ENCODE data around the gene LZTR1. TPM values are rescaled to one million over a fixed set of nuclear protein-coding genes. Genes with fewer than 3 reads are reported as not detected.

Gene LZTR1
- total RNA-seq, 1 donor from 2014 or later, result 16.7 TPM

DNA sequence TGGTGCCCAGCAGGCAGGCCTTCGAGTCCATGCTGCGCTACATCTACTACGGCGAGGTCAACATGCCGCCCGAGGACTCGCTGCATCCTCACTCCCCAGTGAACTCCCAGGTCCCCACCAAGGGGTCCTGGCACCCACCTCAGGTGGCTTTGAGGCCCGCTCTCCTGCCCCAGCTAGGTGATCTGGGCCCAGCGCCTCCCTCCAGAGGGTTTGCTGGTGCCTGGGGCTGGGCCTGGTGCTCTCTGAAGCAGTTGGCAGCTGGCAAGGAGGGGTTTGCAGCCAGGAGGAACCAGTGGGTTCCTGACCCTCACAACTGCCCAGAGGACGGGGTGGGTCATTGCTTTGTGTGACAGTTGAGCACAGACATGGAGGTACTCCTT is 13.9 kb downstream of the LZTR1 start:
- DNase-seq (ENCODE audit: low read depth), result no peak
- no peak overlapping the region for H3K4me3 ChIP-seq (ENCODE audit: low read depth, low read length)
- no peak for TF ChIP-seq CTCF (conservative IDR thresholded peaks at IDR 0.05; ENCODE audit: low read depth, low read length)

GRCh38 chr22:20996598-20997535 is 14.8 kb downstream of the LZTR1 start:
- no peak for DNase-seq (ENCODE audit: low read depth)
- H3K4me3 ChIP-seq (ENCODE audit: low read depth, low read length), result no peak overlapping the region
- TF ChIP-seq CTCF (conservative IDR thresholded peaks at IDR 0.05; ENCODE audit: low read depth, low read length), result no peak

- TF ChIP-seq CTCF (conservative IDR thresholded peaks at IDR 0.05; ENCODE audit: low read depth, low read length), result no peak
Observed at GRCh38 chr22:20997536-20998257, 15.6 kb downstream of the LZTR1 start.

GRCh38 chr22:20998411-20999336 is 16.6 kb downstream of the LZTR1 start:
- no peak for DNase-seq (ENCODE audit: low read depth)
- no peak overlapping the region for H3K4me3 ChIP-seq (ENCODE audit: low read depth, low read length)
- TF ChIP-seq CTCF (conservative IDR thresholded peaks at IDR 0.05; ENCODE audit: low read depth, low read length), result no peak

More at GRCh38 chr22:20997536-20998257, 15.6 kb downstream of the LZTR1 start:
- H3K4me3 ChIP-seq (ENCODE audit: low read depth, low read length), result no peak overlapping the region
- DNase-seq (ENCODE audit: low read depth), result no peak

DNA sequence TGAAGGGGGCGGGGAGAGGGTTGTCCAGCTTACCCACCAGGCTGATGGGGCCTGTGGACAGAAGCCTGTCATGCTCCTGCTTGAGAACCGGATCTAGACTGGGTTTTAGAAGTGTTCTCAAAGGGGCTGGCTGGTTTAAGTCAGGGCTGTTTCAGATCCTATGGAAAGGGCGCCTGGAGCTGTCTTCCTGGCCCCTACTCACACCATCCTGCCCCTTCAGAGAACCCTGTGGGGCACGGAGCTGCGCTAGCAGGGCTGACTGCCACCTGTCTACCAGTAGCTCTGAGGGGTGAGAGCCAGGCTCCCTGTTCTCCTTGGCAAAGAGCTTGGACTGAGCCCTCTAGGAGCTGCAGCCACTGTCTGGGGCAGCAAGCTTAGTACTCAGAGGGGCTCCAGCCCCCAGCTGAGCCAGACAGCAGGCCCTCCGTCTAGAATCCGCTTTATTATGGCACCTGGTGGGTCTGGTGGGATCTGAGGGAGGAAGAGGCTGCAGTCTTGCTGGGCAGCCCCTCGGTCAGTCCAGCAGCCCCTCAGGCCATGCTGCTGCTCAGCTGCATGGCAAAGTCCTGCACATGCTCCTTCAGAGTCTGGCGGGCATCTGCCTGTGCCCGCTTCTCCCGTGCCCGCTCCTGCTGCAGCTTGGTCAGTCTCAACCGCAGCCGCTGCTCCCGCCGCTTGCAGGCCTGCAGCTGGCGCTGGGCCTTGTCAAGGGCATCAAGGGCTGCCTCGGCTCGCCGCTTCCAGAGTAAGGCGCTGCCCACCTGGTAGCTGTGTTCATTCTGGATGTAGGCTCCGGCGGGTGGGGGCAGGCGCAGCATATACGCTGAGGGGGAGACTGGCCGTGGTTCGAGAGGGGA is 17.5 kb downstream of the LZTR1 start:
- H3K4me3 ChIP-seq (ENCODE audit: low read depth, low read length), result no peak overlapping the region
- TF ChIP-seq CTCF (conservative IDR thresholded peaks at IDR 0.05; ENCODE audit: low read depth, low read length), result no peak
- DNase-seq (ENCODE audit: low read depth), result no peak

All from epithelial cell of proximal tubule (primary cell).